T-helper 2 cell (primary cell): Measurements from ENCODE around the gene SLC1A1.
"Not testable (repeated sequence)": the region's sequence is repeated elsewhere in the genome, so short reads cannot be mapped to it uniquely, and the experiment has no call there.

Experiments used
- DNase-seq, 5 experiments: peaks; one replicate each; pipeline versions ENCODE4 v3.0.0 to v3.0.0-alpha.2; 2012 to 2022

The SLC1A1 gene

DNA sequence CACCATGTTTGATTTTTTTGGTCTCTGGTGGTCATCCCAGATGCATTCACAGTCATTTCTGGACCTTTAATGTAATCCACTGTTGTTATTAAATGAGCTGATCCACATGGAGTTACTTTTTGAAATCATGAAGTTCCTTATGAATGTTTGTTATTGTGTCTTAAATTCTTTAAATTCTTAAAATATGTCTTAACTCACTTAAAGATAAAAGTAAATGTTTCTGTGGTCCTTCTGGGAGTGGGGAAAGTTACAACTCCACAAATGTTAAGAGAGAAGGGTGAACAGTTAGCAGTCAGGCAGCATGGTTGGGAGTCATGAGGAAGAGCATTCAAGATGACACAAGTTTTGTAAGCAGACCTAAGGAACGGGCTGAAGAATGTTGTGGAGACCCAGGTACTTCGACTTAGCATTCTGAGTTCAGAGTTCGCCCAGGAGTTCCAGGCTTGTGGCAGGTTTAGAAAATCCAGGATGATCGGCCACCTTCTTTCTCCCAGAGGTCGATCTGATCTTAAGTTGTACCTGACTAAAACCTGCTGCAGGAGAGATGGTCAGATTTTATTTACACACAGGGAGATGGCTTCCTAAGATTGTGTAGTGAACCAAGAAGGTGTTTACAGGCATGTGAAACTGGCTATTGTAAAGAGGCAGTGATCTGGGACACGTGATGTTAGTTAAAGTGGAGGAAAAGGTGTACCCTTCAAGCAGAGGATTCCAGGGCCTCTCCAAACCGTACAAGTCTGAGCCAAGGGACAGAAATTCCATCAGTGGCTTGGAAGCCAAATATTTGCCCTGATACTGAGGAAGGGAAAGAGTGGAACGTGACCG, 17.2 kb downstream of the SLC1A1 start:
- DNase-seq = no peak

DNA sequence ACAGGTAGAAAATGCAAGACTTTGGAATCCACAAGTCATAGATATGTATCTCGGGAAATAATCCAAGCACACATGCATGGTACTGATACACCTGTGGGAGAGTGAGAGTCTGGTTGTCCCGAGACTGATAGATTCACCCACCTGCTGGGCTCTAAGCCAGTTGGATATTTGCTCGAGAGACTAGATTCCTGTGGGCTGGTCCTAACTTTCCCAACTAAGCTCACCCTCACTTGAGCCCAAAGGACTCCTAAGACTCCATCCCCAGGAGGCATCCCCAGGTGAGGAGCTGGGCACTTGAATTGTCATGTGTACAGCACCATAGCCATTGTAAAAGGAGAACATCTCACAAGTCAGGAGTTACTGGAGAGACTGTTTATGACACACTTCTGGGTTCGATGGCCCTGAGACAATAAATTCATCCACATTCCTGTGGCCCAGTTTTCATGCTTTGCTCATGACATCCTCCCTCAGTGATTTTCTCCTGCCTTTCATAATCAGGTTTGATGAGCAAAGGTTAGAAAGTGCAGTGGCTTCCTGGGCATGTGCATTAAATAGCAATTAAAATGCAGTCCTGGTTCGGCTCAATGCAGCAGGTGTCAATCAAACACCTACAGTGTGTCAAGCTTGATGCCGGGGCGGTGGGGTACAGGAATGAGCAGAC, 18.1 kb downstream of the SLC1A1 start:
- DNase-seq = no peak

DNA sequence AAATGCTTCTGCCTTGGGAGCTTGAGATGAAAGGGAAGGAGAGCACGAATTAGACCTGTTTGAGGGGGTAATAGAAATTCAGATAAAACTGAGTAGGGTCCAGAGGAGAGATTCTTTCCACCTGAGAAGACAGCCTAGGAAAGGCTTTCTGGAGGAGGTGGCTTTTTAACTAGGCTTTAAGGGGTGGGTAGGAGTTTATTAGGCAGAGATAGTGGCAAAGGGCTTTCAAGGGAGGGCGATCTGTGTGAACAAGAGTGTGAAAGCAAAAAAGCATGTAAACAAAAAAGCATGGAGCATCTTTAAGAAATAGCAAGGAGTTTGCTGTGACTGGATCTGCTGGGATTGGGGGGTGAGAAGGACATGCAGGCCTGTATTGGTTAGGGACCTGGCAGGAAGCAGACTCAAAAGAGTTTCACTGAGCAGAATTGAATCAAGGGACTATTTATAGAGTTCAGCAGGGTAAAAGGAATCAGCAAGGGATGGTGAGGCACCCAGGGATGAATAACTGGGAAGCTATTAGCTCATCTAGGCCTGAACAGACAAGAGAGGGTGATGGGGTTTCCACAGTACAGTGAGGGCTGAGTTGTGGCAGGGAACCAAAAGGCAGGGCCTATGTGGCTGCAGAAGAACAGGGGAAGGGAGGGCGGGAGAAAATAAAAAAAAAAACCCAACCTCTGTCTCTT, 18.8 kb downstream of the SLC1A1 start:
- DNase-seq = no peak

DNA sequence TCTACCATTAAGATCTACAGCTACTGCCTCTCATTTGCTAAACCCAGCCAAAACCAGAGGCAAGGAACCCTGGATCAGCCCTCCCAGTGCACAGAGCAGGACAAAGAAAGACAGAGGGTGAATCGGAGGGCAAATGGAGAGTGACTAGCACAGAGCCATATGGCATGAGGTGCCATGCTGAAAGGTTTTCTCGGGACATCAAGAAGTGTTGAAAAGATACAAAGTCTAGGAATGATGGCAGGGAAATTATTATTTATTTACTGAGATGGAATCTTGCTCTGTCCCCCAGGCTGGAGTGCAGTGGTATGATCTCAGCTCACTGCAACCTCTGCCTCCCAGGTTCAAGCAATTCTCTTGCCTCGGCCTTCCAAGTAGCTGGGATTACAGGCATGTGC, 19.3 kb downstream of the SLC1A1 start:
- DNase-seq = no peak

DNA sequence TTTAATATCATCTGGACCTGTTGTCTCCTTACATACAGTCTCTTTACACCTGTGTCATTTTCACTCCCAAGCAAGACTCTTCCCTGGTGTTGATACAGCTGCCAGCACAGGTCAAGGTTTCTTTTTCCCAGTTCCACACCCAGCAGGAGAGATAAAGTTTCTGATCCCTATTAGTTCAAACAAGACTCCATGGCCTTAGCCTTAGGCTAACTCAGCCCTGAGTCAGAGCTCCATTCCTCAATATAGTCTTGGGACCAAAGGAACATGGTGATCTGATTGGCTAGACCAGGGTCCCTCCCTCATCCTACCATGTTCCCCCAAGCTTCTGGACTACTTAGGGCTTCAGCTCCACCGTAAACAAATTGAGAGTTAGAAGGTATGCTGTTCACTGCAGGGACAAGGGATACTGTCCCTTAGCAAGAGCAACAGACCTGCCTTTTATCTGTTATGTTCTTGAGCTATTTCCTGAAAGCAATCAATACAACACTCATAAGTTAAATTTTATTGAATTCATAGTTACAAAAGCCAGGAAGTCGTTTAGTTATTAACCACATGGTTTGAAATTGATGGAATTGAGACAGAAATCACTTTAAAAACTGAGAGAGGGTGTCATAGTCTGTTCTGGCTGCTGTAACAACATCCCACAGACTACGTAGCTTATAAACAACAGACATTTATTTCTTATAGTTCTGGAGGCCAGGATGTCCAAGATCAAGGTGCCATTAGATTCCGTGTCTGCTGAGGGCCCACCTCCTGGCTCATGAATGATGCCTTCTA, 20.5 kb downstream of the SLC1A1 start:
- no peak for DNase-seq

DNA sequence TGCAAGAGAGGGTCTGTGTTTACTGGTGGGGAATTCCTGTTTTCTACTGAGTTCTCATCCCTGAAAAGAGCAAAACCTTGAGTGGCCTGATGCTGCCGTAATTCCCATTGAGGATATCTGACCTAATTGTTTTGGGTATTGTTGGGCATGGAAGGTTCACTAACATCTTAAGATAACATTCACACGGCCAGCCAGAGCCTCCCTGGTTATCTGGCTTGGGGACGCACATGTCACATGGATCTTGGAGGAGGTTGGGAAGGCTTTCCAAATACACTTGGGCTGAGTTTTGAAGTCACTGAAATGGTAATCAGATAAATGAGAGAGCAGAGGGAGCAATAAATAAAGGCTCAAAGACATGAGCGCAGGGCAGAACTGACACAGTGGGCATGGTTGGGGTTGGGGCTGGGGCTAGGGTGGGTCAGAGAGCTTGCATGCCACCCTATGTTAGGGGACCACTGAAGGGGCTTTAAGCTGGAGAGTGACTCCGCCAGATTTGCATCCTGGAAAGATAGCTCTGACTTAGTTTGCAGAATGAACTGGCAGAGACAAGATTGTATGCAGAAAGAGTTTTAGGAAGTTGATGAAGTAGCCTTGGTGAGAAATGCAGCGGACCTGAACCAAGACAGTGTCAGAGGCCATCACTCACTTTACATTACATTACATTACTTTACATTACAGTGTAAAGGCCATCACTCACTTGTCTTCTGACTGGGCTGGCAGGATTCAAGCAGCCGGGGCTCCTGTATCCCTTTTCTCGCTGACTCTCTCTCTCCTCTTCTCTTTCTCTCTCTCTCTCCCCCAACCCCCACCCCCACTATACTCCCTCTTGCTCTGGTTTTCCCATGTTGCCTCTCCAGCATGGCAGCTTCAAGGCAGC, 24.2 kb downstream of the SLC1A1 start:
- DNase-seq = no peak

DNA sequence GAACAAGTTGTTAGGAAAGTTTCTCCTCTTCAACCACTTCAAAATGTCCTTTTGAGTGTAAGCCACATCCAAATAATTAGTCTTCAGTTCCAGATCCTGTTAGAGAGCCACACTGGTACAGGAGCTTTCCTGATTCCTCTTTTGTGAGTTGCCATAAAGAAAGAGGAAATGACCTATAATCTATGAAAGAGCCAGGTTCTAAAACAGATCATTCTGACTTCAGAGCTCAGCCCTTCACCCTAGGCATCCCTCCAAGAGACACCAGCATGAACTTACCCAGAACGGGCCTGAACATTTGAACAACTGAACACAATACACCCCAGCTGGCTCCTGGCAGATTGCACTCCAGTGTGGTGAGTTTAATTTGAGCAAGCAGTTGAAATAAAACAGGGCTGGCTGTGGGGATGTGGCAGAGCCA, 25.7 kb downstream of the SLC1A1 start:
- DNase-seq = no peak

DNA sequence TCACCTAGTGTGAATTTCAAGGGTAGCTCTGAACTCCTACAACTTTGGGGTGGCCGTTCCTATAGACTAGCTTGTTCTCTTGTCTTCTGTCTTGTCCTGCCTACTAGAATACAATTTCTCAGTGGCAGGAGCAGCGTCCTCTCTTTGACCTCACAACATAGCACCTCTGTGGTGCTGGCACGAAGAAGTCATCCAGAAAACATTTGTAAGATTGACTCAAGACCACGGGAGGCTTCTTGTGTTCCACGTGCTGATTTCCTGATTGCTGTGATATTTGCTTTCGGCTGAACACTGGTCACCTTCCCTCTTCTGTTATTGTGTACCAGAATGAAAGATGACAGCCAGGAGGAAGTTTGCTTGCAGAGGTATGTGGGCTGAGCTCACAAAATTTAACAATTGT, 27.0 kb downstream of the SLC1A1 start:
- no peak for DNase-seq

DNA sequence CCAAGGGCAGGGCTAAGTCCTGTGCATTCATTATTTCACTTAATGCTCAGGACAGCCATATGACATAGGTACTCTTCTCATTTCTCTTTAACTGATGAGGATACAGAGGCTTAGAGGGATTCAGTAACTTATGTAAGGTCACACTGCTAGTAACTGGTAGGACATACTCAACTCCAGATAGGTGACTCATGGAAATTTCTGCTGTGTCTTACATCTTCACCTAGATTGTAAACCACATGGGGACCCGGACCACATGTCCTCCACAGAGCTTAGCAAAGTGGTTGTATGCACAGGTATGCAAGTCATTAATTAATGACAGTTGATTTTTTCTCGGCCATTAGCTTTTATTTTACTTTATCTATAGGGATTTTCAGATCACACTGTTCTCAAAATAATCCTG, 29.3 kb downstream of the SLC1A1 start:
- peak in 1 of 5 experiments; percentile 7 for DNase-seq

DNA sequence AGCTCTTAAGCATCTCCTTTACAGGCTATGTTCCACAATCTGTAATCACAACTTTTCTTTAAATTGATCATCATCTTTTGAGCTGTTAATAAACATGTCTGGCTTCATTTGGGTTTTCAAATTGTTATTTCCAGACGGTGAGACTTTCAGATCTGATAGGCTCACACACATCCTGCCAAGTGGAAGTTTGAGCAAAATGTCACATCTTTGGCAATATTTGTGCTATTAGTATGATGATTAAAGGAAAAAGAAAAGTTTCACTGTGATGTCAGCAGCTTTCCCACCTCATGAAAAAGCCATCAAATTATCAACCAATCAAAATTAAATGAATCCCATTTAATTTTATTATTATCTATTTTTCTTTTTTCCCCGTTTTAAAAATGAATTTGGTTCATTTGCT, 29.8 kb downstream of the SLC1A1 start:
- DNase-seq = no peak

DNA sequence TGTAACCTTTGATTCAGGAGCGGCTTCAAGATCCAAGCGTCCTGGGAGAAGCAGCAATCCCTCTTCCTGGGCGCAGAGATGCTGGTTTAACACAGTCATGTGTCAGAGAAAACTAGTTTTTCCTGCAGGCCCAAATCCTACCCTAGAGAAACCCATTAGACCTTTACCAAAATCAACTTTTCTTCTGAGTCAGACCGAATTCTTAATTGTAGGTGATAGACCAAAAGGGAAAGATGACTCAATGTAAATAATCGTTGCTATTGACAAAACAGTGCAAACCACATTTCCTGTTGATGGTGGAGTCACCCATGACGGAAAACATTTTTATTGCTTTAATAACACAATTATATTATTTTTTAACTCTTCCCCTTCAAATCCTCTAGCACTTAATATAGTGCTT, 40.1 kb downstream of the SLC1A1 start:
- DNase-seq = peak in 2 of 5 experiments; percentile 36 to 69

DNA sequence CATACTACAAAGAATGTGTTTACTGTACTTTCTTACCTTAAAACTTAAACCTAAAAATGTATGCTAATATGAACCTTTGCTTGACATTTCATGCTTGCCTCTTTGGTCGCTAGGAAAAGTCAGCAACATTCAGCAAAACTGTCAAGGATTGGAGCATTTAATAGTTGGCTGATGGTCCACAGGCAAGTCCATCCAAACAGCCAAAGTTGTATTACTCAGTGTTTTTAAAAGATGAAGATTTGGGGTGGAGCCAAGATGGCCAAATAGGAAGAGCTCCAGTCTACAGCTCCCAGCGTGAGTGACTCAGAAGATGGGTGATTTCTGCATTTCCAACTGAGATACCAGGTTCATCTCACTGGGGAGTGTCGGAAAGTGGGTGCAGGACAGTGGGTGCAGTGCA, 40.6 kb downstream of the SLC1A1 start:
- not testable (repeated sequence) for DNase-seq

DNA sequence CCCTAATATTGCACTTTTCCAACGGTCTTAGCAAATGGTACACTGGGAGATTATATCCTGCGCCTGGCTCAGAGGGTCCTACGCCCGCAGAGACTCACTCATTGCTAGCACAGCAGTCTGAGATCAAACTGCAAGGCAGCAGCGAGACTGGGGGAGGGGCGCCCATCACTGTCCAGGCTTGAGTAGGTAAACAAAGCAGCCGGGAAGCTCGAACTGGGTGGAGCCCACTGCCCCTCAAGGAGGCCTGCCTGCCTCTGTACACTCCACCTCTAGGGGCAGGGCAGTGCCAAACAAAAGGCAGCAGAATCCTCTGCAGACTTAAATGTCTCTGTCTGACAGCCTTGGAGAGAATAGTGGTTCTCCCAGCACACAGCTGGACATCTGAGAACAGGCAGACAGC, 41.1 kb downstream of the SLC1A1 start:
- not testable (repeated sequence) for DNase-seq

DNA sequence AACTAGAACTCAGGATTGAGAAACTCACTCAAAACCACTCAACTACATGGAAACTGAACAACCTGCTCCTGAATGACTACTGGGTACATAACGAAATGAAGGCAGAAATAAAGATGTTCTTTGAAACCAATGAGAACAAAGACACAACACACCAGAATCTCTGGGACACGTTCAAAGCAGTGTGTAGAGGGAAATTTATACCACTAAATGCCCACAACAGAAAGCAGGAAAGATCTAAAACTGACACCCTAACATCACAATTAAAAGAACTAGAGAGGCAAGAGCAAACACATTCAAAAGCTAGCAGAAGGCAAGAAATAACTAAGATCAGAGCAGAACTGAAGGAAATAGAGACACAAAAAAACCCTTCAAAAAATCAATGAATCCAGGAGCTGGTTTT, 43.6 kb downstream of the SLC1A1 start:
- DNase-seq = not testable (repeated sequence)

DNA sequence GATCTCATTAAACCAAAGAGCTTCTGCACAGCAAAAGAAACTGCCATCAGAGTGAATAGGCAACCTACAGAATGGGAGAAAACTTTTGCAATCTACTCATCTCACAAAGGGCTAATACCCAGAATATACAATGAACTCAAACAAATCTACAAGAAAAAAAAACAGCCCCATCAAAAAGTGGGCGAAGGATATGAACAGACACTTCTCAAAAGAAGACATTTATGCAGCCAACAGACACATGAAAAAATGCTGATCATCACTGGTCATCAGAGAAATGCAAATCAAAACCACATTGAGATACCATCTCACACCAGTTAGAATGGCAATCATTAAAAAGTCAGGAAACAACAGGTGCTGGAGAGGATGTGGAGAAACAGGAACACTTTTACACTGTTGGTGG, 45.9 kb downstream of the SLC1A1 start:
- not testable (repeated sequence) for DNase-seq

DNA sequence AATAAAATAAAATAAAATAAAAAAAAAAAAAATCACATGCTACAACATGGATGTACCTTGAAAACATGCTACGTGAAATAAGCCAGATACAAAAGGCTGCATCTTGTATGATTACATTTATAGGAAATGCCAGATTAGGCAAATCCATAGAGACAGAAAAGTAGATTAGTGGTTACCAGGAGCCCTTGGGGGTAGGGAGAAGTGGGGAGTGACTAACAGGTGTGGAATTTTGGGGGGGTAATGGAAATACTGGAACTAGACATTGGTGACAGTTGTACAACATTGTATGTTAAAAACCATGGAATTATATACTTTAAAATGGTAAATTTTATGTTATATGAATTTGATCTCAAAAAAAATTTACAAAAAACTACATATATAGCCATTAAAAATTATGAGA, 47.3 kb downstream of the SLC1A1 start:
- no peak for DNase-seq

DNA sequence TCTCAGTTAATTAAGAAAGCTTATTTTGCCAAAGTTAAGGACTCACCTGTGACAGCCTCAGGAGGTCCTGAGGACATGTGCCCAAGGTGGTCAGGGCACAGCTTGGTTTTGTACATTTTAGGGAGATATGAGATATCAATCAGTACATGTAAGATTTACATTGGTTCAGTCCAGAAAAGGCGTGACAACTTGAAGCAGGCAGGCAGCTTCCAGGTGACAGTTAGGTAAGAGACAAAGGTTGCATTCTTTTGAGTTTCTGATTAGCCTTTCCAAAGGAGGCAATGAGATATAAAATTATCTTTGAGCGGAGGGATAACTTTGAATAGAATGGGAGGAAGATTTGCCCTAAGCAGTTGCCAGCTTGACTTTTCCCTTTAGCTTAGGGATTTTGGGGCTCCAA, 47.8 kb downstream of the SLC1A1 start:
- no peak for DNase-seq

DNA sequence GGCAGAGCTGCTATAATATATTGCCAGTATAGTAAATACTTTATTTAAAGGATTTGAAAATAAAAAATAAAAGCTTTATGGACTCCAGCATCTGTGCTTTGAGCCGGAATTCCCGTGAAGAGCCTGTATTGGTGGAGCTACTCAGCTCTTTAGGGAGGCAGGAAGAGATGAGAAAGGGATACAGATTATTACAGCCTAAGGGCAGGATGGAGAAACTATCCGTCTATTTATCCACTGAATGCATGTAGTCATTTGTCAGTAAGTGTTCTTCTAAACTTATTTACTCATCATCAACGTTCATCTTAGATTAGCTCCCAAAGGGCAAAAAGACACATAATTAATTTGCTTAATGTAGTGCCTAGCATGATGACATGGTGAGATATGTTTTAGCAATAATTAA, 48.4 kb downstream of the SLC1A1 start:
- no peak for DNase-seq

DNA sequence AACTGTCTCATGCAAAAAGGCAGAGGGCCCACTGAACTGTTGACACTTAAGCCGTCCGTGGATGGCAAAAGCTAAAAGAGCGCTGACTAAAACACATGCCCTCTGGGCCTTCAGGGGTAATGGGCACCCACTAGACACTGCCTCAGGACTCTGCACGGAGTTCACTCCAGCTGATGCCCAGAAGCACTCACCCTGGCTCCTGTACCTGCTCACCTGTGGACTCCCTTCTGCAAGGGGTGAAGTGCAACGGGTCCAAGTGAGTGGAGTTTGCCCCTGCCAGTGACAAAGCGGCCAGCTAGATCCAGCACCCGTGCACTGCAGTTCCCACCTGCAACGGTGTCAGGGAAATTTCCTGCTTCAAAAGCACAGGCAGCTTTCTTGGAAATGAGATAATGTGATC, 50.2 kb downstream of the SLC1A1 start:
- no peak for DNase-seq

DNA sequence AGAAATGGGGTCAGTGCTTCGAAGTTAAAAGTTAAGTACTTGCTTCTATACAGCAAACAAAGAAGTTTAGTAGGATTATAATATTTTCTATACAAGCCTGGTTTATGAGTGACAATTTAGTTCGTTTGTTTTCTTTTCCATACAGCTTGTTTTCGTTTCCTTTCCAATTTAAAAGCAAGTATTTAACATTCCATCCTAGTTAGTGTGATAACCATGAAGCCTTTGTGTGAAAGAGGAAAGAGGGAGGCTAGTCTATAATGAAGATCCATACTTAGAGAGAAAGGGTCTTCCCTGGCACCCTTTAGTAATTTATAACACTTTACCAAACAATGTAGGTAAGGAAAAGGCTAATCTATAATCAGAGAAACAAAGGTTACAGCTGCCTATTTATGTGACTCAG, 51.0 kb downstream of the SLC1A1 start:
- DNase-seq = no peak

DNA sequence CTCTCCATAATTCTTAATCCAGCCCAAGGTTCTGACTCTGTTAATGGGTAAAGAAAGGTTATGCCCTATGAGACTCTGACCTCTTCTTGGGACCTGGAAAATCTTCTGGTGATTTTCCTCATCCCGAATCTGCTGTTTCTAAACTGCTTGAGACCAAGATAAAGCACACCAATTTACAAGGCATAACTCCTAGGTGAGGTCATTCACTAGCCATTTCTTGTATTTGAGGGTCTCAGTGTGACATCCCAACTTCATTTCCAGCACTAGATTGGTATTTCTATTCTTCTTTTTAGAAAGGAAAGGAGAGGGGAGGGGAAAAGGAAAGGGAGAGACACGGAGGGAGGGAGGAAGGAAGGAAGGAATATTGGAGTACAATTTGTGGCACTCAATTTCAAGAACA, 51.6 kb downstream of the SLC1A1 start:
- DNase-seq = no peak

DNA sequence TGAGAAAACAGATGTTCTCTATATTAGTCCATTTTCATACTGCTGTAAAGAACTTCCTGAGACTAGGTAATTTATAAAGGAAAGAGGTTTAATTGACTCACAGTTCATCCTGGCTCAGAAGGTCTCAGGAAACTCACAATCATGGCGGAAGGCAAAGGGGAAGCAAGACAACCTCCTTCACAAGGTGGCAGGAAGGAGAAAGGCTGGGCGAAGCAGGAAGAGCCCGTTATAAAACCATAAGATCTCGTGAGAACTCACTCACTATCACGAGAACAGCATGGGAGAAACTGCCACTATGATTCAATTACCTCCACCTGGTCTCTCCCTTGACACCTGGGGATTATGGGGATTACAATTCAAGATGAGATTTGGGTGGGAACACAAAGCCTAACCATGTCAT, 54.4 kb downstream of the SLC1A1 start:
- DNase-seq = not testable (repeated sequence)
